C4-2B (cell line): ENCODE results near the gene ATP5F1D.

ENCODE experiments used
- CTCF ChIP-seq: fragments of 450-650 bp; conservative IDR thresholded peaks from 2 replicates; pipeline ENCODE4 v1.5.1; 2017; ENCODE audit warnings: mild to moderate bottlenecking
- ZFX ChIP-seq: fragments of 450-650 bp; IDR thresholded peaks from 2 replicates; pipeline ENCODE4 v1.6.1; 2017

GRCh38 chr19:1261538-1261797 lies 19.9 kb downstream of the ATP5F1D start:
- TF ChIP-seq CTCF (no peak; the same call in 1 of the 2 replicates), ZFX (no peak)
